HepG2 (cell line): ENCODE results near the gene TAF1B. TPM values are rescaled to one million over a fixed set of nuclear protein-coding genes. Genes with fewer than 3 reads are reported as not detected.
A peak's percentile ranks its signal among the peaks of the same experiment; 100 is the strongest.

Experiments used
- CBX5 ChIP-seq: sonication (generic); formaldehyde crosslinking; IDR thresholded peaks from 2 replicates; pipeline ENCODE4 v1.4.0; 2020; ENCODE audit warnings: missing genetic modification reagents, borderline replicate concordance
- ETV5 ChIP-seq: IDR thresholded peaks from 2 replicates; pipeline ENCODE4 v1.6.1; 2018; ENCODE audit warnings: missing biosample characterization, missing genetic modification reagents, inconsistent platforms, borderline replicate concordance
- EZH2 ChIP-seq: conservative IDR thresholded peaks from 2 replicates; pipeline ENCODE4 v1.6.1; 2012; ENCODE audit warnings: mild to moderate bottlenecking, low read depth, low read length, moderate library complexity
- GATAD2A ChIP-seq: IDR thresholded peaks from 2 replicates; pipeline ENCODE4 v1.6.1; 2016
- HNRNPH1 ChIP-seq: fragments of 200-400 bp; formaldehyde crosslinking; optimal IDR thresholded peaks from 2 replicates; pipeline ENCODE3; 2017; ENCODE audit warnings: mild to moderate bottlenecking, low read depth, low read length
- HOXA5 ChIP-seq: sonication (generic); formaldehyde crosslinking; IDR thresholded peaks from 2 replicates; pipeline ENCODE4 v1.4.0; 2020; ENCODE audit warnings: missing genetic modification reagents
- IRX3 ChIP-seq: sonication (generic); formaldehyde crosslinking; IDR thresholded peaks from 2 replicates; pipeline ENCODE4 v1.8.1; 2023; ENCODE audit warnings: mild to moderate bottlenecking, low read depth, missing genetic modification reagents, borderline replicate concordance
- KDM3A ChIP-seq: IDR thresholded peaks from 2 replicates; pipeline ENCODE4 v1.6.1; 2018; ENCODE audit warnings: low read depth, missing compliant biosample characterization
- NR2F1 ChIP-seq, 2 experiments: fragments of 450-650 bp in 1 of 2; formaldehyde crosslinking in 1 of 2; IDR thresholded peaks; 2 replicates each; pipeline versions ENCODE4 v1.5.0 to v1.6.1; 2016 to 2020; ENCODE audit warnings: mild to moderate bottlenecking in 1 of 2, missing compliant biosample characterization in 1 of 2, missing genetic modification reagents in 1 of 2, moderate library complexity in 1 of 2
- RAD51 ChIP-seq: fragments of 450-650 bp; IDR thresholded peaks from 2 replicates; pipeline ENCODE4 v1.6.1; 2016; ENCODE audit warnings: borderline replicate concordance
- RXRB ChIP-seq: IDR thresholded peaks from 2 replicates; pipeline ENCODE4 v1.6.1; 2016; ENCODE audit warnings: borderline replicate concordance, missing genetic modification reagents, missing compliant biosample characterization
- SALL2 ChIP-seq: sonication (generic); formaldehyde crosslinking; IDR thresholded peaks from 2 replicates; pipeline ENCODE4 v1.8.1; 2023; ENCODE audit warnings: mild to moderate bottlenecking, missing genetic modification reagents, inconsistent platforms
- ZNF136 ChIP-seq: sonication (generic); formaldehyde crosslinking; IDR thresholded peaks from 2 replicates; pipeline ENCODE4 v1.8.1; 2022; ENCODE audit warnings: low read depth, mild to moderate bottlenecking, moderate library complexity, missing genetic modification reagents
- ZNF672 ChIP-seq: sonication (generic); formaldehyde crosslinking; IDR thresholded peaks from 2 replicates; pipeline ENCODE4 v1.8.1; 2022; ENCODE audit warnings: missing genetic modification reagents
- polyA plus RNA-seq, 8 experiments: library from polyadenylated mRNA; depleted of rRNA in 3 of 8; stranded (reverse) in 7 of 8; unstranded in 1 of 8; fragments of >200 nt; fragmentation: Illumina TruSeq in 4 of 8; extraction: Trizol in 4 of 8; gene quantifications; 2 replicates each; pipeline versions ENCODE4 v1.2.1 to v1.2.3, GENCODE V29; 2011 to 2016; ENCODE audit warnings: low read depth in 4 of 8, missing spikeins in 1 of 8, mixed read lengths in 1 of 8; ENCODE audit not compliant: insufficient read depth in 1 of 8
- total RNA-seq, 5 experiments: library from RNA; depleted of rRNA; stranded (reverse); fragments of >200 nt; fragmentation: Illumina TruSeq; extraction: Trizol; gene quantifications; 2 replicates each; pipeline ENCODE4 v1.2.3, GENCODE V29; 2016; ENCODE audit warnings: low read depth in 1 of 5
- TF ChIP-seq, protein P1 (sequence below), 2 experiments: fragments of 450-650 bp in 1 of 2; sonication (generic) in 1 of 2; formaldehyde crosslinking in 1 of 2; IDR thresholded peaks; 2 replicates each; pipeline versions ENCODE4 v1.6.1 to v1.8.0; 2016 to 2022; ENCODE audit warnings: antibody characterized with exemption in 1 of 2, mild to moderate bottlenecking in 1 of 2, missing genetic modification reagents in 1 of 2
- TF ChIP-seq, protein P2 (sequence below): sonication (generic); formaldehyde crosslinking; IDR thresholded peaks from 2 replicates; pipeline ENCODE4 v1.5.0; 2020; ENCODE audit warnings: missing genetic modification reagents

The TAF1B gene
- total and polyA plus RNA-seq, 2 of the 13 experiments (the other 11 are each of a cell fraction or from before 2014, with no cell fraction given), result 13.3 to 27.7 TPM

DNA sequence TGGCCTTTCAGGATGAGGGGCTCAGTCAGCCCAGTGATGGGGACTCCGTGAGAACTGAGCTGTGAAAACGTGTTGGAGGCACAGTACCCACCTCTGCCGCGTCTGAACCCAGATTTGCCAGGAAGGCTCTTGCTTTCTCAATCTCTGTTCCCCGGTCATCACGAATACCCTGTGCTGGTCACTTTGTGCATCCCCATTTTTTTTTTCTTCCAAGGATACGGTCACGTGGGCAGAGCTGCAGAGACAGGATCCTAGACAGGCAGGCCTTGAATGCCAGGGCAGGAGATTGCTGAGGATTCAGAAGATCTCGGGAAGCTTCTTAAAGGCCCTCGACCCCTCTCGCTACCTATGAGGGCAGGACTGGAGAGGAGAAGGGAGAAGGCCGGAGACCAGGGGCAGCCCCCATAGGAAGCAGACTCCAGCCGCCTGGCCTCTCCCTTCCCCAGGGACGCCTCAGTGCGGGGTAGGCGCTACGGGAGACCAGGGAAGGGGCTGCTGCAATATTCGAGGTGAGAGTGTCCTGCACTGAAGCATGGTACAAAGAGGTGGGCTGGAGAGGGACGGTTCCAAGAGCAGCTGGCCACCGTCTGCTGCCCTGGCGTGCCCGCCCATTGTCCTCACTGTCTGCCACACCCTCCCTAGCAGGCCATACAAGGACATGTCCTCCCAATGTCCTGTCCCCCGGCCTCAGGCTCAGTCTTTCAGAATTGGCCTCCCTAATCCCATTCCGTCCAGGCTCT is 29.0 kb upstream of the TAF1B start (continued):
- 0 out of 2 replicates have a peak, but pooled peaks have one; percentile 20 for TF ChIP-seq EZH2
- 0 out of 2 replicates have a peak, but pooled peaks have one; percentile 9 for TF ChIP-seq HOXA5 (CRISPR knock-in tag)
- peak; percentile 8; the same call in 1 of the 2 replicates for TF ChIP-seq RAD51
- 0 out of 2 replicates have a peak, but pooled peaks have one; percentile 1 for TF ChIP-seq ETV5
- TF ChIP-seq, protein P1, sequence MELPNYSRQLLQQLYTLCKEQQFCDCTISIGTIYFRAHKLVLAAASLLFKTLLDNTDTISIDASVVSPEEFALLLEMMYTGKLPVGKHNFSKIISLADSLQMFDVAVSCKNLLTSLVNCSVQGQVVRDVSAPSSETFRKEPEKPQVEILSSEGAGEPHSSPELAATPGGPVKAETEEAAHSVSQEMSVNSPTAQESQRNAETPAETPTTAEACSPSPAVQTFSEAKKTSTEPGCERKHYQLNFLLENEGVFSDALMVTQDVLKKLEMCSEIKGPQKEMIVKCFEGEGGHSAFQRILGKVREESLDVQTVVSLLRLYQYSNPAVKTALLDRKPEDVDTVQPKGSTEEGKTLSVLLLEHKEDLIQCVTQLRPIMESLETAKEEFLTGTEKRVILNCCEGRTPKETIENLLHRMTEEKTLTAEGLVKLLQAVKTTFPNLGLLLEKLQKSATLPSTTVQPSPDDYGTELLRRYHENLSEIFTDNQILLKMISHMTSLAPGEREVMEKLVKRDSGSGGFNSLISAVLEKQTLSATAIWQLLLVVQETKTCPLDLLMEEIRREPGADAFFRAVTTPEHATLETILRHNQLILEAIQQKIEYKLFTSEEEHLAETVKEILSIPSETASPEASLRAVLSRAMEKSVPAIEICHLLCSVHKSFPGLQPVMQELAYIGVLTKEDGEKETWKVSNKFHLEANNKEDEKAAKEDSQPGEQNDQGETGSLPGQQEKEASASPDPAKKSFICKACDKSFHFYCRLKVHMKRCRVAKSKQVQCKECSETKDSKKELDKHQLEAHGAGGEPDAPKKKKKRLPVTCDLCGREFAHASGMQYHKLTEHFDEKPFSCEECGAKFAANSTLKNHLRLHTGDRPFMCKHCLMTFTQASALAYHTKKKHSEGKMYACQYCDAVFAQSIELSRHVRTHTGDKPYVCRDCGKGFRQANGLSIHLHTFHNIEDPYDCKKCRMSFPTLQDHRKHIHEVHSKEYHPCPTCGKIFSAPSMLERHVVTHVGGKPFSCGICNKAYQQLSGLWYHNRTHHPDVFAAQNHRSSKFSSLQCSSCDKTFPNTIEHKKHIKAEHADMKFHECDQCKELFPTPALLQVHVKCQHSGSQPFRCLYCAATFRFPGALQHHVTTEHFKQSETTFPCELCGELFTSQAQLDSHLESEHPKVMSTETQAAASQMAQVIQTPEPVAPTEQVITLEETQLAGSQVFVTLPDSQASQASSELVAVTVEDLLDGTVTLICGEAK (IDR thresholded peaks at IDR 0.05), result no peak
- TF ChIP-seq, protein P1 (CRISPR knock-in tag; IDR thresholded peaks at IDR 0.05), result 0 out of 2 replicates have a peak, but pooled peaks have one; percentile 1
- 0 out of 2 replicates have a peak, but pooled peaks have one; percentile 9 for TF ChIP-seq KDM3A (CRISPR knock-in tag)
- TF ChIP-seq IRX3 (CRISPR knock-in tag), result no peak
- TF ChIP-seq HNRNPH1, result peak; percentile 21
- 0 out of 2 replicates have a peak, but pooled peaks have one; percentile 46 for TF ChIP-seq SALL2
- 0 out of 2 replicates have a peak, but pooled peaks have one; percentile 1 for TF ChIP-seq CBX5 (CRISPR knock-in tag)
- TF ChIP-seq ZNF672 (CRISPR knock-in tag), result no peak
- no peak for TF ChIP-seq NR2F1 (CRISPR knock-in tag; IDR thresholded peaks at IDR 0.05)
- no peak for TF ChIP-seq RXRB (CRISPR knock-in tag)
- no peak for TF ChIP-seq ZNF136 (CRISPR knock-in tag)
- TF ChIP-seq, protein P2, sequence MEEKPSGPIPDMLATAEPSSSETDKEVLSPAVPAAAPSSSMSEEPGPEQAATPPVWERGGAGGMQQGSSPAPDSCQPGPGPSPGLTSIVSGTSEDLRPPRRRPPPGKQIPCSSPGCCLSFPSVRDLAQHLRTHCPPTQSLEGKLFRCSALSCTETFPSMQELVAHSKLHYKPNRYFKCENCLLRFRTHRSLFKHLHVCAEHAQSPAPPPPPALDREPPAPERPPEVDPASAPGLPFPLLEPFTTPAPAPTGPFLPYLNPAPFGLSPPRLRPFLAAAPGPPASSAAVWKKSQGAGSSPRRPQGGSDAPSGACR (CRISPR knock-in tag), result no peak
- TF ChIP-seq GATAD2A (CRISPR knock-in tag), result 0 out of 2 replicates have a peak, but pooled peaks have one; percentile 6
